HCT116 (cell line): ENCODE measurements around the gene STIMATE.

Experiments
- CTCF ChIP-seq, 3 experiments: fragments of 200-600 bp in 1 of 3; sonication (generic) in 1 of 3; IDR thresholded peaks in 2 of 3; conservative IDR thresholded peaks in 1 of 3; 2 replicates each; pipeline ENCODE4 v1.5.1; 2012 to 2017; ENCODE audit warnings: low read depth in 2 of 3, low read length in 2 of 3, antibody characterized with exemption in 1 of 3, borderline replicate concordance in 1 of 3, control low read depth in 1 of 3, mild to moderate bottlenecking in 1 of 3, mixed read lengths in 1 of 3, mixed run types in 1 of 3, moderate library complexity in 1 of 3; ENCODE audit not compliant: insufficient read depth in 1 of 3
- EZH2 ChIP-seq: fragments of 200-600 bp; sonication (generic); IDR thresholded peaks from 2 replicates; pipeline ENCODE4 v1.6.1; 2017; ENCODE audit warnings: antibody characterized with exemption, mixed run types
- JUND ChIP-seq: IDR thresholded peaks from 2 replicates; pipeline ENCODE4 v1.6.1; 2012
- POLR2A ChIP-seq: IDR thresholded peaks from 2 replicates; pipeline ENCODE4 v1.7.0; 2011; ENCODE audit warnings: borderline replicate concordance; ENCODE audit not compliant: insufficient read depth, insufficient read length; ENCODE audit errors: extremely low read depth
- POLR2AphosphoS5 ChIP-seq: IDR thresholded peaks from 2 replicates; pipeline ENCODE4 v1.6.1; 2011; ENCODE audit warnings: mild to moderate bottlenecking, low read depth, low read length, moderate library complexity
- RAD21 ChIP-seq: IDR thresholded peaks from 2 replicates; pipeline ENCODE4 v1.6.1; 2012; ENCODE audit warnings: low read depth, mild to moderate bottlenecking
- SP1 ChIP-seq: IDR thresholded peaks from 2 replicates; pipeline ENCODE4 v1.6.1; 2012; ENCODE audit warnings: low read depth
- ZBTB33 ChIP-seq: IDR thresholded peaks from 2 replicates; pipeline ENCODE4 v1.6.1; 2011; ENCODE audit warnings: mild to moderate bottlenecking, low read length, moderate library complexity; ENCODE audit not compliant: insufficient replicate concordance; ENCODE audit errors: extremely low read depth
- ZNF274 ChIP-seq: fragments of 200-500 bp; sonication (Bioruptor generic); IDR thresholded peaks from 2 replicates; pipeline ENCODE4 v1.6.1; 2014; ENCODE audit warnings: mild to moderate bottlenecking, low read depth, low read length, inconsistent platforms

GRCh38 chr3:52836471-52836845 is 60.9 kb downstream of the STIMATE start:
- no peak for TF ChIP-seq RAD21
- TF ChIP-seq CTCF (IDR thresholded peaks at IDR 0.05 in 2 of 3, conservative IDR thresholded peaks at IDR 0.05 in 1 of 3; ENCODE audit: borderline replicate concordance in 1 of 3, insufficient read depth in 1 of 3, low read depth in 2 of 3, low read length in 2 of 3), result no peak
- no peak for TF ChIP-seq SP1
- no peak for TF ChIP-seq EZH2
- TF ChIP-seq ZBTB33, result no peak
- no peak for TF ChIP-seq POLR2A
- no peak for TF ChIP-seq JUND
- no peak for TF ChIP-seq ZNF274
- no peak for TF ChIP-seq POLR2AphosphoS5
